ENCODE measurements around the gene DEFB118.

The DEFB118 gene

DNA sequence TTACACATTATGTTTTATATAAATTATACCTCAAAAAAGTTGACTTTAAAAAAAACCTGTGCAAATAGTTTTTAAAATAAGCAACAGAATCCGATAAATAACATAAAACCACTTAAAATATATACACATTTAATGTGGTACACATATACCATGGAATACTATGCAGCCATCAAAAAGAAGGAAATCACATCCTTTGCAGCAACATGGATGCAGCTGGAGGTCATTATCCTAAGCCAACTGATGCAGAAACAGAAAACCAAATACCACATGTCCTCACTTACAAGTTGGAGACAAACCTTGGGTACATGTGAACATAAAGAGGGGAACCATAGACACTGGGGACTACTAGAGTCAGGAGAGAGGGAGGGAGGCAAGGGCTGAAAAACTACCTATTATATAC lies 41.6 kb downstream of the DEFB118 start:
- H3K27ac ChIP-seq, result no peak overlapping the region
- no peak overlapping the region for H3K4me3 ChIP-seq (ENCODE audit: low read depth, low read length)
- no peaks in the 10 kb centered on the region for H3K27me3 ChIP-seq (replicated peaks)
- H3K36me3 ChIP-seq (replicated peaks), result no peaks in the 10 kb centered on the region
- DNase-seq, result no peak
- in situ Hi-C loops (cut with HindIII; ENCODE audit: low pct_ligation_motif_present, low sequenced_read_pairs), result no loop called here
- TF ChIP-seq, protein P1, sequence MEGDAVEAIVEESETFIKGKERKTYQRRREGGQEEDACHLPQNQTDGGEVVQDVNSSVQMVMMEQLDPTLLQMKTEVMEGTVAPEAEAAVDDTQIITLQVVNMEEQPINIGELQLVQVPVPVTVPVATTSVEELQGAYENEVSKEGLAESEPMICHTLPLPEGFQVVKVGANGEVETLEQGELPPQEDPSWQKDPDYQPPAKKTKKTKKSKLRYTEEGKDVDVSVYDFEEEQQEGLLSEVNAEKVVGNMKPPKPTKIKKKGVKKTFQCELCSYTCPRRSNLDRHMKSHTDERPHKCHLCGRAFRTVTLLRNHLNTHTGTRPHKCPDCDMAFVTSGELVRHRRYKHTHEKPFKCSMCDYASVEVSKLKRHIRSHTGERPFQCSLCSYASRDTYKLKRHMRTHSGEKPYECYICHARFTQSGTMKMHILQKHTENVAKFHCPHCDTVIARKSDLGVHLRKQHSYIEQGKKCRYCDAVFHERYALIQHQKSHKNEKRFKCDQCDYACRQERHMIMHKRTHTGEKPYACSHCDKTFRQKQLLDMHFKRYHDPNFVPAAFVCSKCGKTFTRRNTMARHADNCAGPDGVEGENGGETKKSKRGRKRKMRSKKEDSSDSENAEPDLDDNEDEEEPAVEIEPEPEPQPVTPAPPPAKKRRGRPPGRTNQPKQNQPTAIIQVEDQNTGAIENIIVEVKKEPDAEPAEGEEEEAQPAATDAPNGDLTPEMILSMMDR (IDR thresholded peaks at IDR 0.05; ENCODE audit: low read depth, low read length, missing control alignments), result no peak

DNA sequence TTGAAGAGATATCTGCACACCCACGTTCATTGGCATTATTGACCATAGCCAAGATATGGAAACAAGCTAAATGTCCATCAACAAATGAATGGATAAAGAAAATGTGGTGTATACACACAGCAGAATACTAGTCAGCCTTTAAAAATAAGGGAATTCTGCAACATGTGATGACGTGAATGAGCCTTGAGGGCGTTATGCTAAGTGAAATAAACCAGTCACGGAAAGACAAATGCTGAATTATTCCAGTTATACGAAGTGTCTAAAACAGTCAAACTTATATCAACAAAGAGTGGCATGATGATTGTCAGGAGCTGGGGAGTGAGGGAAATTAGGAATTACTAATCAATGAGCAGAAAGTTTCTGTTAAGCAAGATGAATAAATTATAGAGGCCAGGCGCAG lies 46.0 kb downstream of the DEFB118 start:
- in situ Hi-C loops (cut with HindIII; ENCODE audit: low pct_ligation_motif_present, low sequenced_read_pairs), result no loop called here
- no peak for DNase-seq
- no peaks in the 10 kb centered on the region for H3K27me3 ChIP-seq (replicated peaks)
- H3K27ac ChIP-seq, result no peak overlapping the region
- TF ChIP-seq, protein P1 (IDR thresholded peaks at IDR 0.05; ENCODE audit: low read depth, low read length, missing control alignments), result no peak
- H3K4me3 ChIP-seq (ENCODE audit: low read depth, low read length), result no peak overlapping the region
- H3K36me3 ChIP-seq (replicated peaks), result no peaks in the 10 kb centered on the region

DNA sequence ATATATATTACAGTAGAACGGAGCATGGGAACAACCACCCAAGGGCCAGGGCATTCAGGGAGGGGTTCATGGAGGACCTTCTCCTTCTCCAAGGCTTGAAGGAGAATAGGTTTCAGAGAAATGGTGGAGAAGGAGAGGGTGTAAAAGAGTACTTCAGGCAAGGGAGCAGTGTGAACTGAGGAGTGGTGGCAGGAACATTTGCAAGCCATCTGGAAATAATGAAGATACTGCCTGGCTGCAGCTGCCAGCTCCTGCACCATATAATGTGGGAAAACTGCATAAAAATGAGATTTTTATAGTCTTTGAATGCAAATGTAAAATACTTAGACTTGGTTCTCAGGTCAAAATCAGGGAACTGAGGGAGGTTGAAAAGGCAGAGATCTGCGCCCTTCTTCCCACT lies 47.3 kb downstream of the DEFB118 start:
- Histone ChIP-seq H3K27ac (no peak overlapping the region), H3K27me3 (replicated peaks) (no peaks in the 10 kb centered on the region), H3K36me3 (replicated peaks) (no peaks in the 10 kb centered on the region), H3K4me3 (ENCODE audit: low read depth, low read length) (no peak overlapping the region)
- TF ChIP-seq, protein P1 (IDR thresholded peaks at IDR 0.05; ENCODE audit: low read depth, low read length, missing control alignments), result no peak
- in situ Hi-C loops (cut with HindIII; ENCODE audit: low pct_ligation_motif_present, low sequenced_read_pairs), result no loop called here
- no peak for DNase-seq

DNA sequence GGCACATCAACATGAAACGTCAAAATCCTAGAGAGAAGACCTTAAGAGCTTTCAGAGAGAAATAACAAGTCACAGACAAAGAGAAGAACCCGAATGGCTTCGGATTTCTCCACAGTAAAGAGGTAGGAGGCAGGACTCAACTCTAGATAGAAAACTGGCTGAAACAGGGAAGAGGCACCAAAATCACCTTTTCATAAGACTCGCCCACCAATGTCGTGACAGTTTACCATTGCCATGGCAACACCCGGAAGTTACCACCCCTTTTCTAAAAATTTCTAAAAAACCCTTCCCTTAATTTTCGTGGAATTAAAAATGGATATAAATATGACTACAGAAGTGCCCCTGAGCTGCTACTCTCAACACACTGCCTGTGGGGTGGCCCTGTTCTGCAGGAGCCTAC lies 49.9 kb downstream of the DEFB118 start:
- in situ Hi-C loops (cut with HindIII; ENCODE audit: low pct_ligation_motif_present, low sequenced_read_pairs), result no loop called here

More for the DNA sequence above, 49.9 kb downstream of the DEFB118 start:
- TF ChIP-seq, protein P1 (IDR thresholded peaks at IDR 0.05; ENCODE audit: low read depth, low read length, missing control alignments), result no peak
- no peak overlapping the region for H3K27ac ChIP-seq
- H3K27me3 ChIP-seq (replicated peaks), result no peaks in the 10 kb centered on the region
- no peaks in the 10 kb centered on the region for H3K36me3 ChIP-seq (replicated peaks)
- no peak for DNase-seq
- H3K4me3 ChIP-seq (ENCODE audit: low read depth, low read length), result no peak overlapping the region
